VCaP (cell line): Measurements from ENCODE around the gene OR10A3.

Experiments used
- H3K27ac ChIP-seq: fragments of 450-650 bp; 2 replicates; pipeline ENCODE4 v1.5.1; 2017
- TF ChIP-seq, protein P1 (sequence below): fragments of 450-650 bp; conservative IDR thresholded peaks from 2 replicates; pipeline ENCODE4 v1.5.1; 2017; ENCODE audit warnings: mild to moderate bottlenecking, moderate library complexity

The OR10A3 gene

DNA sequence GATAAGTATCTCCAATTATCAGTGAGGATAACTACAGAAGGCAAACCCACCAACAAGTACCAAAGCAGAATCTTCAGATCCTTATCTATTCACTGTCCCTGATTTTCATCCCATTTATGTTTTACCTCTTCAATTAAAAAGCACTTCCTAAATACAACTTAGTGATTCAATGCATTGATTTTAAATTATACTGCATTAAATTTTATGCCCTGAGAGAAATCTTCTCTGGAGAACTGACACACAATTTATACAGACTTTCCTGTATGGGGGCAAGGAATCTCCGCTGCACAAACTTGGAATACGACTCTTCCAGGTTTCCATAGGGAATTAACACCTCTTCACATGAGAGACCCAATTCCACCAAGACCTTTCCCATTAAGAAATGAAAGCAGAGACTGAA is at the start of gene OR10A3:
TSS of gene OR10A3 (minus strand) at position 101 of the 400 bp plus-strand sequence. CDS start 2,188 bp downstream, outside the sequence.
- H3K27ac ChIP-seq, result no peak within 1 kb of the TSS
- TF ChIP-seq, protein P1, sequence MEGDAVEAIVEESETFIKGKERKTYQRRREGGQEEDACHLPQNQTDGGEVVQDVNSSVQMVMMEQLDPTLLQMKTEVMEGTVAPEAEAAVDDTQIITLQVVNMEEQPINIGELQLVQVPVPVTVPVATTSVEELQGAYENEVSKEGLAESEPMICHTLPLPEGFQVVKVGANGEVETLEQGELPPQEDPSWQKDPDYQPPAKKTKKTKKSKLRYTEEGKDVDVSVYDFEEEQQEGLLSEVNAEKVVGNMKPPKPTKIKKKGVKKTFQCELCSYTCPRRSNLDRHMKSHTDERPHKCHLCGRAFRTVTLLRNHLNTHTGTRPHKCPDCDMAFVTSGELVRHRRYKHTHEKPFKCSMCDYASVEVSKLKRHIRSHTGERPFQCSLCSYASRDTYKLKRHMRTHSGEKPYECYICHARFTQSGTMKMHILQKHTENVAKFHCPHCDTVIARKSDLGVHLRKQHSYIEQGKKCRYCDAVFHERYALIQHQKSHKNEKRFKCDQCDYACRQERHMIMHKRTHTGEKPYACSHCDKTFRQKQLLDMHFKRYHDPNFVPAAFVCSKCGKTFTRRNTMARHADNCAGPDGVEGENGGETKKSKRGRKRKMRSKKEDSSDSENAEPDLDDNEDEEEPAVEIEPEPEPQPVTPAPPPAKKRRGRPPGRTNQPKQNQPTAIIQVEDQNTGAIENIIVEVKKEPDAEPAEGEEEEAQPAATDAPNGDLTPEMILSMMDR, result no peak

- peak overlapping the region; percentile 66; the same call in 1 of the 2 replicates for H3K27ac ChIP-seq
Observed at GRCh38 chr11:7987560-7987883, 46.0 kb upstream of the OR10A3 start.

DNA sequence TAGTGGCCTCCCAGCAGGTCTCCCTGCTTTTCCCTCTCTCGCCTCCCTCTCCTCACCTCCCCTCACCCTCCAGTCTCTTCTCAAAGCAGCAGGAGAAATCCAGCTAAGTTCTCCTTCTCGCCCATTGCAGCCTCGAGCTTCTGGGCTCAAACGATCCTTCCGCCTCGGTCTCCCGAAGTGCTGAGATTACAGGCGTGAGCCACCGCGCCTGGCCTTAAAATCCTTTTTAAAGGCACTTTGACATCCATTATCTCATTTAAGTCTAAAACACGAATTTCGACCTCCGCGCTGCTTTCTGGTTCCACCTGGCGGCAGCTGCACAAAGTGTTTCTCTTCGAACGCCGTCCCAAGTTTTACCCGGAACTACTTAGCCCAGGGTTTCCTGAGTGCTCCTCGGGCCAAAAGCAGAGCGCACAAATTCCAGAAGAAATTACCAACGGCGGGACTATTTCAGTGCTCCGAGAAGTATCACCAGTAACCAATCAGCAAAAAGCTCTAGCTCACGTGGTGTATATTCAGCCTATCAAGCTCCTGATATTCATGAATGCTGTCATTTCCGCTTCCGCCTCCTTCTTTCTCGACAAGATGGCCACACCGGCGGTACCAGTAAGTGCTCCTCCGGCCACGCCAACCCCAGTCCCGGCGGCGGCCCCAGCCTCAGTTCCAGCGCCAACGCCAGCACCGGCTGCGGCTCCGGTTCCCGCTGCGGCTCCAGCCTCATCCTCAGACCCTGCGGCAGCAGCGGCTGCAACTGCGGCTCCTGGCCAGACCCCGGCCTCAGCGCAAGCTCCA is 45.5 kb upstream of the OR10A3 start, which contains the start of gene EIF3F:
TSS of gene EIF3F (plus strand) at position 570 of the 792 bp plus-strand sequence. CDS start at position 586, 16 bp downstream.
- TF ChIP-seq, protein P1, result peak; percentile 92
- H3K27ac ChIP-seq, result peak within 1 kb of the TSS; percentile 66; the same call in 1 of the 2 replicates

DNA sequence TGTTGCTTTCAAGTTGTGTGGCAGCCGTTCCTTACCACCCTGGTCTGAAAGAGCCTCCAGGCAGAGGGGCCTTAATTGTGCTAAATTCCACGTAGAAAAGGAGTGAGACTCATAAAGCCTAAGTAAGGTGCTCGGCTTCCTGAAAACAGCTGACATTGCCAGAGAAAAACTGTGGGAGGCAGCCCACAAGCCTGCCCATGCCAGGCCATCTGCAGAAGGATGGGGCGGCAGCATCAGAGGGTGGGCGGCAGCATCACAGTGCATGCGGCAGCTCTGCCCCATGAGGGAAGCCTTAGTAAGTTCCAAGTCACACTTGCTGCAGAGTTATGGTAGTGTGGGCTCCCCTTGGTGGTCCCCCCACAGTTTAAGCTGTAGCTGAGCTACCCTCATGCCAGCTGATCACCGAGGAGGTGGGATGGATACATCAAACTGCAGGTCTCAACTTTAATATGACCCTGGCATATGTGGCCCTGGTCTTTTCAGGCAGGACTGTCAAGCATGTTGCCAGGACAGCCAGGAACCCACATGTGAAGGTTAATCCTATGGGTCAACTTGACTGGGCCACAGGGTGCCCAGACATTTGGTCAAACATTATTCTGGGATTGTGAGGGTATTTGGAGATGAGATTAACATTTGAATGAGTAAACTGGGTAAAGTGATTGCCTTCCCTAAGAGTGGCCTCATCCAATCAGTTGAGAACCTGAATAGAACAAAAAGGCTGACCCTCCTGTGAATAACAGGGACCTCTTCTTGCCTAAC is 42.5 kb upstream of the OR10A3 start:
- TF ChIP-seq, protein P1, result no peak
- H3K27ac ChIP-seq, result no peak overlapping the region

DNA sequence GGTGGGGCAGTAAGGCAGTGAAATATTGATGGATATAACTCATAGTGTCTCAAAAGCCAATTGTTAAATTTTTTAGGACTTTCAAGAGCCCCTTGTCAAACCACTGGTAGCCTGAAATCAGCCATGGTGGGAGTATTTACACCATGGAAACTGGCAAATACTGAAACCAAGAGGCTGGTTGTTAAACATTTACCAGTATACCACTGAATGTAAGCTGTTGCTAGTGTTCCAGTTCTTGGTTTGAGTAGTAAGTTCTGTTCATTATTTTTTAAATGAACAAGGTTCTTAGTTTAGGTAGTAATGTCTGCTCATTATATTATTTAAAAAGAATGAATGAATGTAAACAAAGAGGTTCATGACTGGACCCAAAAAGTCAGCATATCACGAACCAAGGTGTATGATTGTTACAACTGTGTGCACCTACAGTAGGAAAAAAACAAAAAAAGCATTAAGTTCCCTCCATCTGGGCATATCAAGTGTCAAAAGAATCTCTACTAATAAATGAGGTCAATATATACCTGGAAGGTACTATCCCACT is 41.1 kb upstream of the OR10A3 start:
- no peak overlapping the region for H3K27ac ChIP-seq
- TF ChIP-seq, protein P1, result no peak

- TF ChIP-seq, protein P1, result no peak
- no peak overlapping the region for H3K27ac ChIP-seq
Observed at GRCh38 chr11:7981619-7982157, 40.2 kb upstream of the OR10A3 start.

GRCh38 chr11:7977232-7977917 is 35.9 kb upstream of the OR10A3 start:
- H3K27ac ChIP-seq, result no peak overlapping the region
- TF ChIP-seq, protein P1, result no peak
